CD14-positive monocyte (primary cell): ENCODE data around the gene SRPRA. TPM values are rescaled to one million over a fixed set of nuclear protein-coding genes. Genes with fewer than 3 reads are reported as not detected.

Experiments
- DNase-seq, 3 donors: peaks; one replicate each; pipeline ENCODE4 v3.0.0-alpha.2; 2011 to 2022
- H2AFZ ChIP-seq: 2 replicates; pipeline ENCODE4 v1.6.0; 2012; ENCODE audit warnings: mild to moderate bottlenecking, low read depth, low read length, inconsistent platforms; ENCODE audit not compliant: insufficient read depth, poor library complexity, severe bottlenecking
- H3K27ac ChIP-seq, 2 donors: 1 replicate in 1 of 2; 2 replicates in 1 of 2; pipeline ENCODE4 v1.5.1; 2012 to 2013; ENCODE audit warnings: low read length in 2 of 2, control low read depth in 1 of 2, inconsistent platforms in 1 of 2, low read depth in 1 of 2, mild to moderate bottlenecking in 1 of 2
- H3K27me3 ChIP-seq, 2 donors: one replicate each; pipeline versions ENCODE4 v1.6.0 to v1.6.1; 2011 to 2013; ENCODE audit warnings: low read length in 2 of 2; ENCODE audit not compliant: control insufficient read depth in 2 of 2, insufficient read depth in 2 of 2
- H3K36me3 ChIP-seq, 2 donors: replicated peaks in 1 of 2; 1 replicate in 1 of 2; 2 replicates in 1 of 2; pipeline versions ENCODE4 v1.5.1 to v1.6.1; 2012 to 2013; ENCODE audit warnings: low read length in 2 of 2, control low read depth in 1 of 2, inconsistent platforms in 1 of 2, mild to moderate bottlenecking in 1 of 2; ENCODE audit not compliant: insufficient read depth in 2 of 2, control insufficient read depth in 1 of 2
- H3K4me1 ChIP-seq, 2 donors: 1 replicate in 1 of 2; 2 replicates in 1 of 2; pipeline versions ENCODE4 v1.5.1 to v1.6.1; 2012 to 2013; ENCODE audit warnings: low read length in 2 of 2, control low read depth in 1 of 2, inconsistent platforms in 1 of 2, mild to moderate bottlenecking in 1 of 2, moderate library complexity in 1 of 2; ENCODE audit not compliant: insufficient read depth in 2 of 2, control insufficient read depth in 1 of 2
- H3K4me2 ChIP-seq: replicated peaks from 2 replicates; pipeline ENCODE3; 2012; ENCODE audit warnings: low read length, moderate library complexity, mild to moderate bottlenecking; ENCODE audit not compliant: poor library complexity, severe bottlenecking; ENCODE audit errors: extremely low read depth
- H3K4me3 ChIP-seq, 3 experiments: fragments of 200-600 bp in 1 of 3; sonication (generic) in 1 of 3; replicated peaks in 1 of 3; 1 replicate in 2 of 3; 2 replicates in 1 of 3; pipeline ENCODE4 v1.5.1; 2011 to 2013; ENCODE audit warnings: low read length in 3 of 3, mild to moderate bottlenecking in 3 of 3, control low read depth in 2 of 3, low read depth in 2 of 3, inconsistent platforms in 1 of 3, moderate library complexity in 1 of 3
- H3K79me2 ChIP-seq: 2 replicates; pipeline ENCODE4 v1.6.0; 2012; ENCODE audit warnings: mild to moderate bottlenecking, control low read depth, inconsistent platforms, low read length, moderate library complexity; ENCODE audit not compliant: insufficient read depth
- H3K9ac ChIP-seq: 2 replicates; pipeline ENCODE4 v1.6.0; 2017; ENCODE audit warnings: low read length, mild to moderate bottlenecking; ENCODE audit not compliant: insufficient read depth, poor library complexity, severe bottlenecking
- H3K9me3 ChIP-seq, 2 donors: replicated peaks in 1 of 2; 1 replicate in 1 of 2; 2 replicates in 1 of 2; pipeline versions ENCODE4 v1.5.1 to v1.6.1; 2012 to 2013; ENCODE audit warnings: low read length in 2 of 2, control low read depth in 1 of 2; ENCODE audit not compliant: control insufficient read depth in 1 of 2, insufficient read depth in 1 of 2
- H4K20me1 ChIP-seq: 2 replicates; pipeline ENCODE4 v1.6.0; 2012; ENCODE audit warnings: mild to moderate bottlenecking, low read length, control low read depth, moderate library complexity; ENCODE audit not compliant: insufficient read depth
- H3K27ac Mint-ChIP-seq, 7 donors: one replicate each; pipeline ENCODE4 v1.8.0; 2020; ENCODE audit warnings: mild to moderate bottlenecking in 7 of 7, mixed read lengths in 7 of 7, moderate library complexity in 6 of 7, inconsistent platforms in 2 of 7
- H3K27me3 Mint-ChIP-seq, 3 donors: one replicate each; pipeline ENCODE4 v1.8.0; 2021 to 2022; ENCODE audit warnings: low read depth in 3 of 3, mild to moderate bottlenecking in 3 of 3, mixed read lengths in 3 of 3, moderate library complexity in 3 of 3, inconsistent platforms in 1 of 3
- H3K36me3 Mint-ChIP-seq, 2 donors: one replicate each; pipeline ENCODE4 v1.8.0; 2020; ENCODE audit warnings: mixed read lengths in 2 of 2, inconsistent platforms in 1 of 2, mild to moderate bottlenecking in 1 of 2
- H3K4me1 Mint-ChIP-seq: one replicate; pipeline ENCODE4 v1.8.0; 2020; ENCODE audit warnings: mild to moderate bottlenecking, mixed read lengths
- H3K4me3 Mint-ChIP-seq, 2 donors: one replicate each; pipeline ENCODE4 v1.8.0; 2020; ENCODE audit warnings: mild to moderate bottlenecking in 2 of 2, mixed read lengths in 2 of 2, moderate library complexity in 1 of 2
- H3K9me3 Mint-ChIP-seq, 7 donors: one replicate each; pipeline ENCODE4 v1.8.0; 2020 to 2022; ENCODE audit warnings: mixed read lengths in 7 of 7, mild to moderate bottlenecking in 6 of 7, moderate library complexity in 6 of 7, inconsistent platforms in 2 of 7
- CTCF ChIP-seq: fragments of 200-600 bp; IDR thresholded peaks from one replicate; pipeline ENCODE4 v1.8.0; 2022; ENCODE audit warnings: antibody characterized with exemption, mild to moderate bottlenecking
- WGBS: methylation state at CpG from one replicate; pipeline ENCODE4 v1.1.5; 2013; ENCODE audit warnings: missing lambda C conversion rate; ENCODE audit not compliant: insufficient coverage; 5-methylcytosine and 5-hydroxymethylcytosine counted together
- intact Hi-C, 2 donors: fragments of 100-400 bp; cut with micrococcal nuclease; formaldehyde crosslinking; loops; one replicate each; pipeline versions ENCODE4 v1.15.0 to v1.15.1; 2023
- polyA plus RNA-seq, 3 donors: library from polyadenylated mRNA; depleted of rRNA in 1 of 3; unstranded in 2 of 3; stranded (reverse) in 1 of 3; fragments of 300-500 nt in 2 of 3; fragments of >200 nt in 1 of 3; fragmentation: Illumina TruSeq in 2 of 3; gene quantifications; 1 replicate in 2 of 3; 2 replicates in 1 of 3; pipeline ENCODE4 v1.2.3, GENCODE V29; 2012 to 2021

Gene SRPRA
- polyA plus RNA-seq, 3 donors = 68.7 to 123 (median 87.6) TPM

GRCh38 chr11:126262216-126262615 lies 6.5 kb downstream of the SRPRA start:
- H2AFZ ChIP-seq = no peak overlapping the region
- 94% methylated on average over 3 of the region's 6 CpGs for WGBS
- Mint-ChIP-seq H3K36me3 (peaks cover 74 to 81% of the 10 kb centered on the region in 2 donors), H3K27ac (no peak overlapping the region), H3K4me1 (peaks cover 5% of the 10 kb centered on the region), H3K9me3 (no peaks in the 10 kb centered on the region), H3K4me3 (no peak overlapping the region), H3K27me3 (peaks cover 0 to 1% (median 0%) of the 10 kb centered on the region in 3 donors)
- peaks cover 77 to 94% of the 10 kb centered on the region in 2 donors for H3K36me3 ChIP-seq
- no peak overlapping the region for H3K4me3 ChIP-seq
- intact Hi-C loops = loop anchor here in 1 of 2 donors (5.0 kb wide), 1 partner anchor 40 kb away; no protein-coding TSS in a partner anchor
- TF ChIP-seq CTCF = no peak
- peak overlapping the region in 1 of 2 donors; percentile 9 for H3K27ac ChIP-seq
- H3K9ac ChIP-seq = no peak overlapping the region
- no peak overlapping the region for H3K4me2 ChIP-seq
- peaks cover 17% of the 10 kb centered on the region for H3K79me2 ChIP-seq
- no peak for DNase-seq
- no peaks in the 10 kb centered on the region for H3K27me3 ChIP-seq
- no peaks in the 10 kb centered on the region for H3K4me1 ChIP-seq
- H4K20me1 ChIP-seq = peaks cover 19% of the 10 kb centered on the region
- H3K9me3 ChIP-seq = no peaks in the 10 kb centered on the region

- H3K4me2 ChIP-seq = no peak overlapping the region
- no peak overlapping the region for H2AFZ ChIP-seq
- H3K4me3 ChIP-seq = no peak overlapping the region
- no peak for TF ChIP-seq CTCF
- H3K36me3 Mint-ChIP-seq = peaks cover 66 to 67% of the 10 kb centered on the region in 2 donors
- no peaks in the 10 kb centered on the region for H3K27me3 ChIP-seq
- H3K27ac ChIP-seq = no peak overlapping the region
- H3K9ac ChIP-seq = no peak overlapping the region
- H3K9me3 Mint-ChIP-seq = no peaks in the 10 kb centered on the region
- H4K20me1 ChIP-seq = peaks cover 3% of the 10 kb centered on the region
- no CpG with 5 or more reads among the region's 2 CpGs for WGBS
- H3K4me3 Mint-ChIP-seq = no peak overlapping the region
- no peaks in the 10 kb centered on the region for H3K9me3 ChIP-seq
- H3K4me1 ChIP-seq = no peaks in the 10 kb centered on the region
- H3K27me3 Mint-ChIP-seq = no peaks in the 10 kb centered on the region
- DNase-seq = no peak
- H3K27ac Mint-ChIP-seq = peak overlapping the region in 1 of 7 donors; percentile 55
- no peaks in the 10 kb centered on the region for H3K4me1 Mint-ChIP-seq
- intact Hi-C loops = no loop called here
- no peaks in the 10 kb centered on the region for H3K79me2 ChIP-seq
- peaks cover 66 to 92% of the 10 kb centered on the region in 2 donors for H3K36me3 ChIP-seq
These were observed 10.9 kb downstream of the SRPRA start for GRCh38 chr11:126257764-126258163.
